Measurements from ENCODE around the gene ESF1.

The ESF1 gene

DNA sequence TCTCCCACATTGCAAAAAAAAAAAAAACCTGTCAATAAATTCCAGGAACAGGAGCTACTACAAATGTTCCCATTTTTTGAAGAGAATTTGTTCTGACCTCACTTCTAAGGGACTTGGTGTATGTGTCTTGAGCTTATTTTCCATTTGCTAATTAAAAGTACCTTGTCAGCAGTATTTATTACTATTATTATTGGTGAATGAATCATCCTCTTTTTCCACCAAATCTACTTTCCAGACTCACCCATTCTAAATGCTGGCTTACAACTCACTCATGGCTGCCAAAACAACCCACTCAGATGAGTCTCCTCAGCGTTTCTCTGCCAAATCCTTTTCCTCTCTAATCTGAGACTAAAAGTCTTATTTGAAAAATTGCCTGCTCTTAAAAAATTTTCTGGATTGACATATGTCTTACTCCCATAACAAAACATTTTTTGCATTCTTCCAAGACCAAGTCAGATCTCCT, 112.8 kb downstream of the ESF1 start:
- DNase-seq: no peak

DNA sequence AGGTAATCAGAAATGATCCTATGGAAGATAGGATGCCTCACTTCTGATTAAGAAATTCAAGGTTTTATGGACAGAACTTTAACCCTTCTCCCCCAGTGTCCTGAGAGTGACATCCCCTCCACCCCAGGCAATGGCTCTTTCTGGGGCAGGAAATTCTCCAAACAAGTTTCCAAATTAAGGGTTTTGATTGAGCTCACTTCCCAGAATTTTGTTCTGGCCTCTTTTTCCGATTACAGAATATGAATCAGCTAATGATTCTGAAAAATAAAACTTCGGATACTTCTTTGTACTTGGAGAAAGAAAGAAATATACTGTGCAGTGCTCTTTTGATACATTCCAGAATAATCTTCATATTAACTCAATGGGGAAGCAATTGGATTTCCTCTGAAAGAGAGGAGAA, 113.2 kb downstream of the ESF1 start:
- DNase-seq: no peak

DNA sequence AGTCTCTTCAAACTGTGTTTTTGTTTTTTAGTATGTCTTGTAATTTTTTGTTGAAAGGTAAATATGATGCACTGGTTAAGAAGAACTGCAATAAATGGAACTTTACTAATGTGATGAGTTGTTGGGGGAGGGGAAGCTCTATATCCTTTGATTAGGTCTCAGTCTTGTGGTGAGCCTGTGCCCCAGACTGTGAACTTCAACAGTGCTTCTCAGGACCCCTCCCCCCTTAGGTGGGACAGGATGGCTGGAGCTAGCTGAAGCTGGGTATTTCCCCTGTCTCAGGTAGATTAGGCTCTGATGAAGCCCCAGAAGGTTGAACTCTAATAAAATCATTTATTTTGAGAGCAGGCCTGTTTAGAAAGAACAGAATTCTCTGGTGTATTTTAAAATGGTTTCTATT, 114.6 kb downstream of the ESF1 start:
- no peak for DNase-seq

DNA sequence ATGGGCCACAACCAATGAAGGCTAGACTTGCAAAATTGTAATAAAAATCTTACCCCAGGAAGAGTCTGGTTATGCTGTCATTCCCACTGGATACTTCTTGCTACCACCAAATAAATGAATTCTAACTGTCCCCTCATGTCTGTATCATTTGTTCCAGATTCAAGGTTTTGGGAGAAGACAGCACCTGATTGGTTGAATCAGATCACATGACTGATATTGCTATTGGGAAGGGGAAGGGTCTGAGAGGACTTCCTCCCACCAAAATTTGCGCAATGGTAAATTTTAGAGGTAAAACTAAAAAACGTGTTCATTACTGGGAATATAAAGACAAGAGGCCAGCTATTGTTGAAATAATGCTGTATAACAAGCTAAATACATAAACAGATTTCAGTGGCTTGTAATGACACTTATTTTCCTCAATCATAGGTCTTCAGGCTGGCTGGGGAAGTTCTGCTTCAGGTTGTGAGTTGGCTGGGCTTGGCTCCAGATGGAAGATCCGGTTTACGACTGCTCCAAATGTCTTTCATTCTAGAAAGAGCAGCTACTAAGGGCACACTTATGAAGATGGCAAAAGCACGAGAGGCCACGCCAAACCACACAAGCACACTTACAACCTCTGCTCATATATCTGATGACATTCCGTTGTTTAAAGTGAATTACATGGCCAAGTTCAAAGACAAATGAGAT, 118.9 kb downstream of the ESF1 start:
- no peak for DNase-seq
